Activated CD8-positive, alpha-beta memory T cell treated with anti-CD3 and anti-CD28 coated beads, Interleukin-2, amount 50 U/mL, for 4 hours (primary cell): ENCODE measurements around the gene ARMH4.
A peak's percentile ranks its signal among the peaks of the same experiment; 100 is the strongest.
"Not testable (repeated sequence)": the region's sequence is repeated elsewhere in the genome, so short reads cannot be mapped to it uniquely, and the experiment has no call there.

ENCODE experiments used
- DNase-seq: peaks from one replicate; pipeline ENCODE4 v3.0.0-alpha.2; 2020

The ARMH4 gene

DNA sequence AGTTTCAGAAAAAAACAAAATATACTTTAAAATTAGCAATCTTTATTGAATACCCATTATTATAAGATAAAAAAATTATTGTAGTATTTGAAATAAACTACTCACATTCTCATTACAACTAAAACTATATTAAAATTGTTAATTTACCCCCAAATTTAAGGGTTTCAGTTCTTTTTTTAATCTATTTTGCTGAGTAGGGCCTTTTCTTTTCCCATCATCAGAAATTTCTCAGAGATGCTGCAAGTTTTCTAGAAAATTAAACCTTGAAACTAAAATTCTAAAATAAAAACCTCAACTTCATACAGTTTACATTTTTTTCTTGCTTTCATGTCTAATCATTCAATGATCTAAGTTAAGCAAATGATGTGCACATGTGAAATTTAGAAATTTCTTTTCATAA lies 10.1 kb downstream of the ARMH4 start:
- no peak for DNase-seq

DNA sequence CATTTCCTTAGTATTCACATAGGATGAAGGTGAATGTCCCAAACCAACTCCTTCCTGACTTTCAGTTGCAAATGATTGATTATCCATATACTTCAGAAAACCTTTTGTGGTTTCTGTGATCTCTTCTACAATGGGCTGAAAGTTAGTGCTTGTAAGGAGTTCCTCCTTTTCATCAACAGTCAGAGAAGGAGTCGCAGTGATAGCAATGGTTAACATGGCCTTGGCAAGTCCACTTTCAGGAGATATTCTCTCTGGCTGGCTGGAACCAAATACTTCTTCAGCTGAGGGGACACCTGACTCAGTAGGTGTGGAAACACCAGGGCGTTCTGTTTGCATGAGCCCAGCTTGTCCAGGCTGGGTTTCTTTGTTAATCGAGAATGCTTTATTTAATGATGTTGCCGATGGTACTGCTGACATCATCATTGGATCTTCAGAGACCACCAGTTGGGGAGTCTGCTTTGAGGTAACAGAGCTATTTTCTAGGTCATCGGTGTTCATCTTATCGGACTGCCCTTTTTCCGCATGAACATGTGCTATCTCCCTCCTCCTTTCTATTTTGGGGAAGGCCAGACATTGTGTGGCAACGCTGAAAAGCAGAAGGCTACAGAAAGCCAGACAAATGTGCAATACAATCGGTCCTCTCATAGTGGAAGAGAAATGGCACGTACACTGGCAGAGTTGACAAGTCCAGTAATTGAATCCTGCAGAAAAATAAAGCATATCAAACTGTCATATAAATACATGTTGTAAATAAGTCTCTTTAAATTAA lies 13.1 kb downstream of the ARMH4 start:
- DNase-seq: no peak

DNA sequence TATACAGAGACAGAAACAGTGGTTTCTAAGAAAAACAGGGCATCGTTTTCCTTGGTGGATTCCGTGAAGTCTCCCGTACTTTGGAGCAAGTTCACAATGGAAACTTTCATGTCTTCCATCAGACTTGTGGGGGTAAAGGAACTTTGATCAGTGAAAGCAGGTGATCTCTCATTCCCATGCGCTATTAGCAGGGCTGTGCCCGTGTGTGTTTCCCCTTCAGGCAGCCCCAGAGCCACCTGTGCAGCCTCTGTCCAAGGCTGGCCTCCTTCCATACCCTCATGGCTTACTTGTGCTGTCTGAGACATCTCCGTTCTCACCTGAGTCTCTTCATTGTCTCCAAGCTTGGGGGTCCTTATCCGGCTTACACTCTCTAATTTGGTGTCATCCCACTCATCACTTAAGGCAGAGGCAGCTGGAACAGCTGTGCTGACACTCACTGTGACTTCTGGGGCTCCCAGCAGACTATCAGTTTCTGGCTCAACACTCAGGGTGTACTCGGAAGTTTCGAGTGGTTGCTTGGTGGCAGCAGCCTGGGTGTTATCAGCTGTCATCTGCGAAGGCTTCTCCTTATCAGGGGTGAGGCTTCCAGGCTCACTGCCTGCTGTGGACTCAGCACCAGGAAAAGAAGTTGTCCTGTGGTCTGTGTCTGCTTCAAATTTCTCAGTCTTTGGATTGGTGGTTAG lies 13.8 kb downstream of the ARMH4 start:
- no peak for DNase-seq

DNA sequence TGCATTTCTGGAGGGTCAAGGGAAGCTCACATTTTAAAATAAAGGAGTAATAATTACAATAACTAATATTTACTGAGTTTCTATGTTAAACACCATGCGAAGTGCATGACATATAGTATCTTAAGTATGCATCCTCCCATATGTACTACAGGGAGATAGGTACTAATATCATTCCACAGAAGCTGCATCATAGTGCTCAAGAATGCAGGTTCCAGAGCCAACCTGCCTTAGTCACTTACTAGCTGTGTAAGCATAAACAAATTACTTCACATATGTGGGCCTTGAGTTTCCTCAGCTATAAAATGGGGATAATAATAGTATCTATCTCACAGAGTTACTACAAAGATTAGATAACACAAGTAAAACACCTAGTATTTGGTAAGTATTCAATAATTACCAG lies 18.3 kb downstream of the ARMH4 start:
- no peak for DNase-seq

DNA sequence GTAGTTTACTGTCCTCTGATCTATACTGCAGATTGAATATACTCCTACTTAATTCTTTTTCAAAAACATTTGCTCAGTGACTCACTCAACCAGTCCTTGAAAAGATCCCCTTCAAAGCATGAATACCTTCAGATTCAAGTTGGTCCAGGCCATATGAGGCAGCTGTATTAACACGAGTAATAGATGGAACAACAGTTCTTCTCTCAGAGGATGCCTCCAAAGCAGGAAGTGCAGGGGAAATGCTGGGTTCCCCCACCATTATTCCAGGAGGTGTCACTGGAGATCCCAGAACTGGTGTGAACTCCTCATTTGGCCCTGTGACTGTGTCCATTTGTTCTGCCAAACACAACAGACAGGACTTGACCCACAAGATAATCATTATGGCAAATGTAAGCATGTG lies 20.6 kb downstream of the ARMH4 start:
- no peak for DNase-seq

DNA sequence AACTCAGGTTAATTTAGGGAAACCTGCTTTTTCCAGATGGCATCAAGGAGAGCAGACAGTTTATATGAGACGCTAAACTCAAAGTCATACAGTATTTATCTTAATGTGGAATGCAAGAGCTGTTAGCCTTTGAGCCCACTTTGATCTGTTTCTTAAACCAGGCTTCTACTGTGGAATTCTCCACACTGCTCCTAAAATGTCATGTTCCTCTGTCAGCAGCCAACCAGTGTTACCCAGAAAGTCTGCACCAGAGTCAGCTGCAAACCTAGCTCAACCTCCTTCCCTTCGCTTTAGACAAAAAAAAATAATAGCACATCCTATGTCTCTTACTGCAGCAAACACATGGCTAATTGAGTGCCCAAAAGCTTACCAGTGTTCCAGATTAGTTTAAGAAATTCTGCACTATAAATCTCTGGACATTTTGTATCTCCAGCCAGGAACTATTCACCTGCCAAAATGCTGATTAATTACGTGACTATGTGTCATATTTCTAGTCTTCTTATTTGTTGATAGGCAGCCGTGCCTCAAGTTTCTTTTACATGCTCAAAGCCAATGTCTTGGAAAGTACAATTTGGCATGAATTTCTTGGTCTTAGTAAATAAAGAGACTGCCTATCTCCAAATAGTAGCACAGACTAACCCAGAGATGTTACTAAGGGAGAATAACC lies 21.8 kb downstream of the ARMH4 start:
- DNase-seq: no peak

DNA sequence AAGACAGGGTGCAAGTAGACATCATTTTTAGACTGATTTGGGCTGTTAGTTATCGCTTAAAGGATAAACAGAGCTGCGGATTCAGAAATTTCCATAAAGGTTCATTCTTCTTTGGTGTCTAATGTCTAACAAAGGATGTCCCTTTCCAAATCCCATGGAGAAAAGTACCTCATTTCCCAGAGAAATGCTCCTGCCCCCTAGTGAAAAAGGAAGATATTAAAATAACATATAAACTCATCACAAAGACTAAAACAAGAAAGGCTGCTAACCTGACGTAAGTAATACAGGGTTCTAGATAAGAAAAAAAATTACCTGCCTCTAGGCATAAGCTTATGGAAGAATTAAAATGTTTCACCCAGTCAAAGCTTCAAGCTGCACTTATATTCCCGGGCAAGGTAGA lies 22.8 kb downstream of the ARMH4 start:
- DNase-seq: no peak

DNA sequence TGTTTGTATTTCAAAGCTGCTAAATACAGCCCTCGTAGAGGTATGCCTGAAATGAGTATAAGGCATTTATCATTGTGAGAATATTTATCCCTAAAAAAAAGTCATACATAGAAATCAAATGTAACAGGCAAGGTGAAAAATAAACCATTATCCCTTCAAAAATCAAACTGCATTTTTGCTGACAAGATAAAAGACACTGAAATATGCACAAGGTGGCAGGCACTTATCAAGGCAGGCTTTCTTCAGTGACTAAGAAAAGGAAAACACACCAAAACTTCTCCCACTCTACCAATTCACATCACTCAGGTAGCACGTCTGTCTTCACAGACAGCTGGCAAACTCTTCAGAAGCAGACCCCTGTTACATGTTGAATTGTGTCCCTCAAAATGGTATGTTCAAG lies 23.6 kb downstream of the ARMH4 start:
- DNase-seq: no peak

DNA sequence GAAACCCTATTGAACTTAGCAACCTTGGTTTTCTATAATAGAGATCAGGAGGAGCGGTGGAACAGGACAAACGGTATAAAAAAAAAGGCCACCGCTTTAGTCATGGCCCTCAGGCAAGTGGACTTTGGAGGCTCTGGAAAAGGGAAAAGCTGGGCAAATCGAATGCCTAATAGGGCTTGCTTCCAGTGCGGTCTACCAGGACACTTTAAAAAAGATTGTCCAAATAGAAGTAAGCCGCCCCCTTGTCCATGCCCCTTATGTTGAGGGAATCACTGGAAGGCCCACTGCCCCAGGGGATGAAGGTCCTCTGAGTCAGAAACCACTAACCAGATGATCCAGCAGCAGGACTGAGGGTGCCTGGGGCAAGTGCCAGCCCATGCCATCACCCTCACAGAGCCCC lies 29.5 kb downstream of the ARMH4 start:
- DNase-seq: not testable (repeated sequence)

DNA sequence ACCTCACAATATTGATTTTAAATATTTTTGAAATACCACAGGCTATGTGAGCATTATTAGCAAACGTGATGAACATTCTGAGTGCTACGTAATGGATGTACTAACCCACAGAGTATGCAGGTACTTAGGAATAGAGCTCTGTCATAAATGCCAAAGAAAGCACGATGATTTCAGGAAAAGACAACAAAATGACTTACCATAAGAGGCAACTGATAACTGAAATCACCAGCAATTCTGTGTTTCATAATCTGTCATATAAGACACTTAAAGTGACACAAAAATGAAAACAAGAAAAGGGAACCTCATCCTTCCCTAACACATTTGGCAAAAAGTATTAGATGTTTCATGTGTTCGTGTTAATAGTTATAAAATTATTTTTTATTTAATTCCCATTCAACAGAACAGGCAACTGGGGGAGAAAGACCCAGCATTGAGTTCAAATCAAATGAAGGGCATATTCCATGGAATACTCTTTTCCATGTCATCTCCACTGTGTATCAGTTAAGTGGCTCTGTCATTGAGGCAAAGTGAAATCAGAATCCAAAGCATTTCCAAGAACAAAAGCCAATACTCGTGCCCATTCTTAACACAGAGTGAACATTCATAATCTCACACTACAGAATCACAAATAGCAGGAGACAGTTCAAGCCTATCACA lies 30.4 kb downstream of the ARMH4 start:
- no peak for DNase-seq

DNA sequence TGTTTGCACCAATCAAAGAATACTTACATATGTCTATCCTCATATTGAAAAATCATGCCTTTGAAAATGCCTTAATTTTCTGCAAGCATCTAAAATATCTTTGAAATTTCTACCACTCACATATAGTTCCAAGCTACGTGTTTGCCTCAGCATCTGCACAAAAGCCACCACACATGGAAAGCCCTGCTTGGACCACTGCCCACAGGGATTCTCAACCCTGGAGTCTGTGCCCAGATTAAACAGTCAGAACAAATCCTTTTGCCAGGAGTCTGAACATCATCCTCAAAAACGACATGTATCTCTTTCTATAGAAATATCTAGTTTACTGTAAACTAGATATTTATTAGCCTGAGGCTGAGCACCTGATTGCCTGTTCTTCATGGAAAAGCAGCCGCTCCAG lies 32.6 kb downstream of the ARMH4 start:
- DNase-seq: no peak

DNA sequence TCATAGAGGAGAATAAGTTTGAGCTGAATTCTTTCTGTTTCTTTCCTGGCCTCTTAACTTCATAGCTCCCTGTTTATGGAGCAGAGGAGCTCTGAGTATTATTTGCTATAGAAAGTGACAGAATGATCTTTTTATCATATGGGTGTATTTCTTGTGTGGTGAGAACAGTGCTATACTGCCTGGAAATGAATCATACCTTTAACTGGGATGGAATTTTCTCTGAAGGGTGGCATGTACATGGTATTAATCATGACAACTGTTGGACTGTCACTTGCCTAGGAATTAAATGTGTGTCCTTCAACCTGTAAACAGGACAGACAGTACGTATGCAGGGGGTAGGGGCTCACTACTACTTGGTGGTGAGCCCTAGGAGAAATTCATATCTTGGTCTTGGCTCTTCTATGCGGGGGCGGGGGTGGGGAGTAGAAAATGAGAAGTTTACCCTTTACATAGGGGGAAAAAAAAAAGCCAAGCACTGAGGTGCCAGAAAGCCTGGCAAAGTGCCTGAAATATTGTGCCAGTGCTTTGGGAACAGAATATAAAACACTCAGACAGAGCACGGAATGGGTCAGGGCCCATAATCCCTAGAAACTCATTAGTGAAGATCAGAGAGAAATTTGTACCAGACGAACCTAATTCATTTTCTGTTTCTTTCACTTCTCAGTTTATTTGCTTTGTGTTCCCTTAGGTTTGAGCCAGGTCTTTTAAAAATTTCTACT lies 33.8 kb downstream of the ARMH4 start:
- DNase-seq: no peak

DNA sequence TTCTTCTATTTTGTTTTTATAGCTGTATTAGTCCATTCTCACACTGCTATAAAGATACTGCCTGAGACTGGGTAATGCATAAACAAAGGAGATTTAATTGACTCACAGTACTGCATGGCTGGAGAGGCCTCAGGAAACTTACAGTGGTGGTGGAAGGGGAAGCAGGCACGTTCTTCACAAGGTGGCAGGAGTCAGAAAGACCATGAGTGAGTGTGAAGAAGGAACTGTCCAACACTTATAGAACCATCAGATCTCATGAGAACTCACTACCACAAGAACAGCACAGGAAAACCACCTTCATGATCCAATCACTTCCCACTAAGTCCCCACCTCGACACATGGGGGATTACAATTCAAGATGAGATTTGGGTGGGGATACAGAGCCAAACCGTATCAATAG lies 42.3 kb downstream of the ARMH4 start:
- no peak for DNase-seq

DNA sequence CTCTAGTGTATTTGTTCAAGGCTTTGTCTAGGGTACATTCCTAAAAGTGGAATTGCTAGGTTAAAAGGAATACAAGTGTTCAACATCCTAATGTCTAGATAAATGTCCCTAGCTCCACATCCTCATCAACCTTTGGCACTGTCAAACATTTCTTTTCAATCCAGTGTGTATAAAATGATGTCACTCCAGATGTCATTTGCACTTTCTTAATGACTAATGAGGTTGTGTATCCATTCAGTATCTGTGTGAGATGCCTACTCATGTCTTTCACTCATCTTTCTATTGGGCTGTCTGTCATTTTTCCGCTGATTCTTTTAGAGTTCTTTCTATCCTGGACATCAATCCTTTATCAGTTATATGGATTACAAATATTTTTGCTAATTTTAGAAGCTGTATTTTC lies 43.3 kb downstream of the ARMH4 start:
- DNase-seq: no peak

DNA sequence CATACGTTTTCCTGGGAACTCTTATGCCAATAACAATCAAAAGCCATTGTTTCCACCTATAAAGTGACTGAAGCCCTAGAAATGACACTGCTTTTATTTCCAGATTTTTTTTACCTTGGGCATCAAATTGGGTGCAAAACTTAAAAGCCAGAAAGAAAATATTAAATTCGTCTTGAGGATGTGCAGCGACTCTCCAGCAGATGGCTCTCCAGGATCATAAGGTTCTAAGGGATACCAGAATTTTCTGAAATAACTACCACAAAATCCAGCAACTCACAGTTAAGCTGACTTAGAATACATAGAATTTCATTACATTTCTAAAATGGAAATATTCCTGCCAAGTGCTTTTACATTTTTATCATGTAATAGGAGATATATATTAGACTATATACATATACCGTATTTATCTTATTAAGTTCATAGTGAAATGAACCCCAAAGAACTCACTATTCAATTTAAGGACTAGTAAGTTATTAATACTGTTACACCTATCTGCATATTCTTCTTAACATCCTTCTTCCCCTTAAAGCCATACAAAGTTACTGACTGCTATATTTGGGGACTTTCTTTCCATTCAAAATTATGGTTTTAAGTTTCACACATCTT lies 44.0 kb downstream of the ARMH4 start:
- peak; percentile 24 for DNase-seq

DNA sequence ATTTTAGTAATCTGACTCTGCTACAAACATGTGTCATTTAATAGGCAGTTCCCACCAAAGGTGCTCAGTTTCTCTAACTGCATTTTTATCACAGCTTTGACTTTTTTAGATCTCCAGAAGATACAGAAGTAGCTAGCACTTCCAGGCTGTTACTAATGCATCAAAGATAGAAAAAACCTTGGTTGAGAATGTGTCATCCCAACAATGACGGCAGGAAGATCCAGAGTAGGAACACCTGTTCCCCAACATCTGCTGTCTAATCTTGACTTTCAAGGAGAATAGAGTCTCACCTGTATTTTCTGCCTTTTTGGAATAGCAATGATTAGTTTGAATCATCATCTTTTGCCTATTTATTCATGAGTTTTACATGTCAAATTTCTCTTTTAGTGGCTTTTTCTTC lies 45.0 kb downstream of the ARMH4 start:
- no peak for DNase-seq

DNA sequence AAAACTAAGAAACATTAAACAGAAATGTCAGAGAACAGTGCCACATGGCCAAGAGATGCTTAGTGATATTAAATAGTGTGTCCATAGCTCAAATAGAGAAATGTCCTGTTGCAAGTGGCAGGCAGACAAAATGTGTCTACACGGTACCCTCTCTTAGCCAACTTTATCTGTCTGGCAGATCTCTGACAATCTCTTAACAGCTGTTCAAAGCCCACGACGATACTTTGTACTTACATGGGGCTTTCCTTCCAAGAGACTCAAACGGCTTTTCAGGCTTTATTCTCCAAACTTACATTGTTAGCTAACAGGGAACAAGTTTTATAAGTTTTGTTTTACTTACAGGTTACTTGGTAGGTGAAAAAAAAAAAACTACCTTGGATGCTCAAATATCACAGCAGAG lies 45.6 kb downstream of the ARMH4 start:
- DNase-seq: no peak

DNA sequence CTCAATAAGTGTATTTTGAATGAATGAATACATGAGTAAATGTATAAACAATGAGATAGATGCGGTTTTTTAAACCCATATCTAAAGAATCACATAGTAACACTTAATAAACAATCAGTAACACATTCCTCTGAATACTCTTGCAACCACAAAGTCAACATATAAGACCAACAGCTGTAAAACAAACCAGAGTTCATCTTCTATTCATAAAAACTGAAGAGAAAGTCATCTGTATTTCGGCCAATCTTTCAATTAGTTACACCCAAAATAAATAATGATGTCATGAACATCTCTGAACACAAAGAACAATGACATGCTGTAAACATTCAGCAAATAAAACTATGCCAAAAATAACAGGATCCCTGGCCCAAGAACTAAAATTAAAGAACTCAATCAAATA lies 47.2 kb downstream of the ARMH4 start:
- DNase-seq: no peak

DNA sequence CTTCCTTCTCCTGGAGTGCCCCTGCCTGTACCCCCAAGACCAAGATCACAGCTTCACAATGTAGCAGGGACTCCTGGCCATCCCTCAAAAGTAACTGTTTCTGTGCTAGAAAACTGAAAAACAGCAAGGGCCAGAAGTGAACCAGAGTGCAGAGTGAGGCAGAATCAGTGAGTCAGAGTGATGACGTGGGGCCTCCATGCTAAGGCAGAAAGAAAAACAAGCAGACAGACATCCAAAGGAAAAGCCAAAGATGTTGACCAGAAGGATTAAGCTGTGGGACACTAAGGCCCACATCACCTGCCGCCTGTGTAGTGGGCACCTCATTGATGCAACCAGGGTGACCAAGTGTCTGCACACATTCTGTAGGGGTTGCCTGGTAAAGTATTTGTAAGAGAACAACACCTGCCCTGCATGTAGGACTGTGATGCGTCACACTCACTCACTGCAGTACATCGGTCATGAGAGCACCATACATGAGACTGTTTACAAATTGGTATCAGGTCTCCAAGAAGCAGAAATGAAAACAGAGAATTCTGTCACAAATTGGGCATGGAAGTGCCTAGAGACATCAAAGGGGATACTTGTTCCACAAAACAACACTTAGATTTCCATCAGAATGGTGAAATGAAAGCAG lies 51.2 kb downstream of the ARMH4 start:
- DNase-seq: no peak

DNA sequence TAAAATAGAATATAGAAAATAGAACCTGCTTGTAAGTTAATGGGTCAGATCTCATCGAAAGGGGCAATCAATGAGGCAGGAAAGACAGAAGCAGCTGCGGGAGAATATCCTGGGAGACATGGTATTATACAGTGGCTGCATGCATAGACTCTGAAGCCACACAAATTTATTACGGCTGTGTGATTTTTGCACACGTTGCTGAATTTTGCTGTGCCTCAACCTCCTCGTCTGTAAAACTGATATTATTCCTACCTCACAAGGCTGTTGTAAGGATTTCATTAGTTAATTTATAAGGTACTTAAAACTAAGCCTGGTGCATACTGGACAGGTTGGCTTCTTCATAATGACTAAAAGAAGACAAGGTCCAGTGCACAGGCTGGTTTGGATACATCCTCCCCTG lies 52.3 kb downstream of the ARMH4 start:
- no peak for DNase-seq

DNA sequence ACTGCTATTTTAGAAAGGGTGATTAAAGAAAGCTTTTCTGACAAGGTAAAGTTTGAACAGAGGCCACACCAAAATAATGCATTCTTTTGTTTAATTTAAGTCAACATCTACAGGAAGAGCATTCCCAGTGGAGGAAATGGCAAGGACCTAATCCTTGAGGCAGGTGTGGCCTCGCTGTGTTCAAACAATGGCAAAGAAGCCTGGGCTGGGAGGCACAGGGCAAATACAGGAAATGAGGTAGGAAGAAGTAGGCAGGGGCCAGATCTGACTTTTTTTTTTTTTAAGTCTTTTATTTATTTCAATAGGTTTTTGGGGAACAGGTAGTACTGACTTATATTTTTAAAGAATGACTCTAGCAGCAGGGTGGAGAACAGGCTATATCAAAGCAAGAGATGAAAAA lies 53.5 kb downstream of the ARMH4 start:
- no peak for DNase-seq

DNA sequence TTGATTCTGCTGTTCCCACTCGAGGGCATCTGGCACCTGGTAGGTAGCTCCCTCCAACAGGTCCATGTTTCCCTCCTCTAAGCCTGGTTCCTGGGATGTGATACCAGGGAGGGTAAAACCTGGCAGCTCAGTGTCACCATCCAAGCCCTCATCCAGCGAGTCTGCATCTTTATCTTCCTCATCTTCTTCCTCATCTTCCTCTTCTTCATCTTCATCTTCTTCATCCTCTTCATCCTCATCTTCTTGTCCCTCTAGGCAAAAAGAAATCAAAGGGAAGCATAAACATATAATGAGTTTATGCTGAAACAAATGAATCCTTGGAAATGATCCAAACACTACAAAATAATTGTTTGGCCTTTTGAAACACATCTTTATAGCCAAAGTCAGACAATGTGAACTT lies 55.3 kb downstream of the ARMH4 start:
- no peak for DNase-seq
